ENCODE measurements around the gene ARHGAP19. TPM values are rescaled to one million over a fixed set of nuclear protein-coding genes. Genes with fewer than 3 reads are reported as not detected.

Gene ARHGAP19
- total RNA-seq, 1 experiment from 2014 or later, result 59.0 TPM

DNA sequence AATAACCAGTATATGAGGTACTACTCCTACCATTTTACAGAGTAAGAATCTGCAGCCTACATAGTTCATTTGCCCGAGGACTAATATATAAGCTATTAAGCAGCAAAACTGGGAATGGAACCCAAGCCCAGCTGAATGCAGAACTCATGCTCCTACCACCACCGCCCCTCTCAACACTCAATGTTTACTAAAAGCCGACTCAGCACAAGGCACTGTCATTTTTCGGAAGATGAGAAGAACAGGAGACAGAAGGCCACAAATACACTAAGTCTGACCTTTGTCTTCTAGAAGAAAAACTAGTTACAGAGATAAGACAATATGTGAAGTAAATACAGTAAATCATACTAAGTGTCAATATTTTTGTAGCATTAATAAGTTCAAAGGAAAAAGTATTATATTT, 66.0 kb downstream of the ARHGAP19 start:
- TF ChIP-seq EZH2 (IDR thresholded peaks at IDR 0.05; ENCODE audit: borderline replicate concordance, low read depth, low read length, poor library complexity, severe bottlenecking), result no peak
- no peak overlapping the region for H3K27ac ChIP-seq (ENCODE audit: low read depth, low read length, poor library complexity, severe bottlenecking)
- POLR2A ChIA-PET (ENCODE audit: low non-redundant PET), result no interaction called here
- DNase-seq (ENCODE audit: low spot score), result no peak
- intact Hi-C loops (cut with micrococcal nuclease; ENCODE audit: unreplicated experiment), result no loop called here
- peaks cover 66% of the 10 kb centered on the region for H3K36me3 ChIP-seq (ENCODE audit: insufficient read depth, low read length, poor library complexity, severe bottlenecking)
- no TSS peak for BruUV-seq (replicated peaks)
- H3K9me3 ChIP-seq (ENCODE audit: low read depth, low read length, poor library complexity, severe bottlenecking), result no peaks in the 10 kb centered on the region
- H3K4me3 ChIP-seq (ENCODE audit: low read depth, low read length, poor library complexity, severe bottlenecking), result no peak overlapping the region
- no peaks in the 10 kb centered on the region for H3K4me1 ChIP-seq (ENCODE audit: insufficient read depth, low read length, poor library complexity, severe bottlenecking)
- no peaks in the 10 kb centered on the region for H3K27me3 ChIP-seq (replicated peaks; ENCODE audit: insufficient read depth, low read depth, low read length, poor library complexity)
- CTCF ChIA-PET, result no interaction called here

GRCh38 chr10:97224483-97225435, 67.7 kb downstream of the ARHGAP19 start:
- Histone ChIP-seq H3K27ac (ENCODE audit: low read depth, low read length, poor library complexity, severe bottlenecking) (no peak overlapping the region), H3K36me3 (ENCODE audit: insufficient read depth, low read length, poor library complexity, severe bottlenecking) (peaks cover 55% of the 10 kb centered on the region), H3K9me3 (ENCODE audit: low read depth, low read length, poor library complexity, severe bottlenecking) (no peaks in the 10 kb centered on the region), H3K4me1 (ENCODE audit: insufficient read depth, low read length, poor library complexity, severe bottlenecking) (no peaks in the 10 kb centered on the region), H3K4me3 (ENCODE audit: low read depth, low read length, poor library complexity, severe bottlenecking) (no peak overlapping the region), H3K27me3 (replicated peaks; ENCODE audit: insufficient read depth, low read depth, low read length, poor library complexity) (no peaks in the 10 kb centered on the region)
- CTCF ChIA-PET, result no interaction called here
- BruUV-seq (replicated peaks), result no TSS peak
- no peak for DNase-seq (ENCODE audit: low spot score)
- intact Hi-C loops (cut with micrococcal nuclease; ENCODE audit: unreplicated experiment), result no loop called here
- POLR2A ChIA-PET (ENCODE audit: low non-redundant PET), result no interaction called here
- TF ChIP-seq CTCF (conservative IDR thresholded peaks at IDR 0.05; ENCODE audit: low read depth, low read length) (no peak), EZH2 (IDR thresholded peaks at IDR 0.05; ENCODE audit: borderline replicate concordance, low read depth, low read length, poor library complexity, severe bottlenecking) (no peak)

- no peak overlapping the region for H3K4me3 ChIP-seq (ENCODE audit: low read depth, low read length, poor library complexity, severe bottlenecking)
- DNase-seq (ENCODE audit: low spot score), result no peak
- H3K36me3 ChIP-seq (ENCODE audit: insufficient read depth, low read length, poor library complexity, severe bottlenecking), result peaks cover 32% of the 10 kb centered on the region
- ChIA-PET POLR2A (ENCODE audit: low non-redundant PET) (no interaction called here), CTCF (no interaction called here)
- H3K9me3 ChIP-seq (ENCODE audit: low read depth, low read length, poor library complexity, severe bottlenecking), result no peaks in the 10 kb centered on the region
- intact Hi-C loops (cut with micrococcal nuclease; ENCODE audit: unreplicated experiment), result no loop called here
- no peaks in the 10 kb centered on the region for H3K27me3 ChIP-seq (replicated peaks; ENCODE audit: insufficient read depth, low read depth, low read length, poor library complexity)
- BruUV-seq (replicated peaks), result no TSS peak
- no peak overlapping the region for H3K27ac ChIP-seq (ENCODE audit: low read depth, low read length, poor library complexity, severe bottlenecking)
- H3K4me1 ChIP-seq (ENCODE audit: insufficient read depth, low read length, poor library complexity, severe bottlenecking), result no peaks in the 10 kb centered on the region
- TF ChIP-seq EZH2 (IDR thresholded peaks at IDR 0.05; ENCODE audit: borderline replicate concordance, low read depth, low read length, poor library complexity, severe bottlenecking) (no peak), CTCF (conservative IDR thresholded peaks at IDR 0.05; ENCODE audit: low read depth, low read length) (no peak)
These were observed 70.0 kb downstream of the ARHGAP19 start for GRCh38 chr10:97222326-97222961.

Data from A673 (cell line).